Epithelial cell of proximal tubule (primary cell): ENCODE data around the gene RCAN2. TPM values are rescaled to one million over a fixed set of nuclear protein-coding genes. Genes with fewer than 3 reads are reported as not detected.

Experiments used
- DNase-seq: peaks from one replicate; pipeline ENCODE4 v3.0.0-alpha.2; 2011; ENCODE audit warnings: low read depth
- H3K4me3 ChIP-seq: 2 replicates; pipeline ENCODE4 v1.5.1; 2011; ENCODE audit warnings: low read depth, mild to moderate bottlenecking, low read length
- CTCF ChIP-seq: conservative IDR thresholded peaks from 2 replicates; pipeline ENCODE4 v1.5.1; 2012; ENCODE audit warnings: low read depth, mild to moderate bottlenecking, low read length
- total RNA-seq: library from RNA; depleted of rRNA; stranded (reverse); fragments of >200 nt; gene quantifications from 2 replicates; pipeline ENCODE4 v1.2.3, GENCODE V29; 2015

The RCAN2 gene
- total RNA-seq, 1 donor from 2014 or later: 5.3 TPM

- peak; percentile 99 for TF ChIP-seq CTCF
- peak; percentile 16 for DNase-seq
- H3K4me3 ChIP-seq: no peak overlapping the region
Observed at GRCh38 chr6:46221222-46221793, 269.9 kb downstream of the RCAN2 start.

DNA sequence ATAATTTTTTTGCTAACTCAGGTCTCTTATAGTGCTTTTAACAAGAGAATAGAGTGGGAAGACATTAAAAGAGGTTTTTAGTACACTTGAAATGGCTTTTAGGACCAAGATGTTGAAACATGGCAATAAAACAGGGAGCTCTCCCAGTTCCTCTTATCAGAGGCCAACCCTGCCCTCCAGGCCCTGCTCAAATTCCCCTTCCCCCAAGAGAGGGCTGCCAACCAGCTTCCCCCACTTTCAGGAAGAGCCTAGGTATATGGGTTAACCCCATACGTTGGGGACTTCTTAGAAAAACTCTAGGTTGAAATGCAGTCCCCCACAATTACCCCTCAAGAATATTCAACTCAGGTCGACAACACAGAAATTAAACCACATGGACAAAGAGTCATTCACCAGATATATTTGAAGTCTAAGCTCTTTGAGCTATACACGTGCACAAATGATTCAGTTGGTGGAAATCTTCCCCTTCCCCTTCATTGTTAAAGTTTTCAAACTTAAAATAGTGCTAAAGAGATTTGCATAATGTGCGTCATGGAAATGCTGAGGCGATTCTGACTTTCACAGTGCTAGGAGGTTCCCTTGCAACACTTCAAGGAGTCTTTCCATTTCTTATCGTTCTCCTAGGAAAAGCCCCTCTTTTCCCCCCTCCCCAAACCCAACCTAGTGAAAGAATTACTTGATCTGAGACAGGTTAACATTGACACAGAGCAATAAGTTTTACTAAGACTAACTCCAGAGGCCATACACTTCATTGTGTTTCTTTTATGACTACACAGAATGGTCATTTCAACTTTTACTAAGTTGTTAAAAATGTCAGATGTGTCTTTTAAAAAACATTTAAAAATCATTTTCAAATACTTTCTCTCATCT lies 270.7 kb downstream of the RCAN2 start:
- no peak for TF ChIP-seq CTCF
- DNase-seq: no peak
- H3K4me3 ChIP-seq: no peak overlapping the region

DNA sequence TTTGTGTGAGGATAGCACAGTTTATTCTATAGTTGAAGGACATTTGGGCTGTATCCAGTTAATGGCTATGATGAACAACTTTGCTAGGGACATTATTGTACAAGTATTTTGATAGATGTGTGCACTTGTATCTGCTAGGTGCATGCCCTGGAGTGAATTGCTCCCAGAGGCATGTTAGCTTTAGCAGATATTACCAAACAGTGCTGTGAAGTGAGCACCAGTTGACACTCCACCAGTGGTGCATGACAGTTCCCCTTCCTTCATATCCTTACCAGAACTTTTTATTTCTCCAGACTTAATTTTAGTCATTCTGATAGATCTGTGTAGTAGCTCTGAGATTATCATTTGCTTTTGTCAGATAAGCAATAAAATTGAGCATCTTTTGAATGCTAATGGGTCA lies 271.6 kb downstream of the RCAN2 start:
- DNase-seq: no peak
- no peak overlapping the region for H3K4me3 ChIP-seq
- no peak for TF ChIP-seq CTCF

DNA sequence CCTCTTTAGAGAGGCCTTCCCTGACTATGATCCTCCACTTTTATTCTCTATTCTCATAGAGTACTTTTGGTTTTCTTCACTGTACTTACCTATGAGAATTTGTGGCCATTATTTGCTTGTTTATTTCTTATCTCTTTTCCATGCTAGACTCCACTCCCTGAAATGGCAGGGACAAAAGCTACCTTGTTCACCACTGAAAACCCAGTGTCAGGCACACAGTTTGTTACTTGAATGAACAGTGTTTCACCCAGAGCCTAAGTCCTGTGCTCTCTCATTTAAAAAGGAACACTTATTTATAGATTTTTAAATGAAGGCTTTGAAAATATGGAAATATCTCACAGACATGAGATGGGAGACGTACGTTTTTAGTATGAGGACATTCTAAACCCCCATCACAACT lies 272.8 kb downstream of the RCAN2 start:
- DNase-seq: no peak
- TF ChIP-seq CTCF: no peak
- no peak overlapping the region for H3K4me3 ChIP-seq

DNA sequence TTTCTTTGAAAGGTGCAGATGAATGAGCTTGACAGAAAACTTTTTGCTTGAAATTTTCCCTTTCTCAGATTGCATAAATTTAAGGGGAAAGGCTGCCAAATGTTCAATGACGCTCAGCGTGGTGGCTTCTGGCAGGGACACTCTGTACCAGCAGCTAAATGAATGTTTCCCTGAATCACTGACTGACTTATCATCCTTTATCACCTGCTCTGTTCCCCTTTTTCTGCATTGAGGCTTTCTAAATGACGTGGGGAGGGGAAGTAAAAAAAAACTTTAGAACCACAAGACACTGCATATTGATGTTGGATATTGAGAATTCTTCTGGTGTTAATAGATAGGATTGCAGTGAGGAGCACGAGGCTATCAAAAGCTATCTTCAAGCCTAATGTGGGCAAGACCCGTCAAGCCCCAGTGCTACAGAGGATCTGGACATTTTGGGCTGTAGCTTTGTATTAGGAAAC lies 273.5 kb downstream of the RCAN2 start:
- H3K4me3 ChIP-seq: no peak overlapping the region
- DNase-seq: no peak
- TF ChIP-seq CTCF: no peak

DNA sequence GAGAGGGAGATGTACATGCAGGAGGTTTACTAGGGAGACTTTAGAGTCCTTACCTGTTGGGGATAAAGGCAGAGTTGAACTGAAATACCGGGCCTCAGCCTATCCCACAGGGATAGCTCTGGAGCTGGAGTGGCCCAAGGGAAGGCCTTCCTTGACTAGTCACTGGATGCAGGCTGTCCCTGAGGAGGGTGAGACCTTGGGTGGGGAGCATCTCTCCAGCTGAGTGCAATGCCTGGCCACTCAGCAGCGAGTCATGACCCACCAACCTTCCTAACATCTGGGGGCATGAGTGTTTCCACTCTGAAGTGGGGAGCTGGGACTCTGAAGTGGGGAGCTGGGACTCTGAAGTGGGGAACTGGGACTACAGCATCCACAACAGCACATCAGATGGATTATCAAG lies 274.4 kb downstream of the RCAN2 start:
- no peak overlapping the region for H3K4me3 ChIP-seq
- DNase-seq: no peak
- no peak for TF ChIP-seq CTCF
